ENCODE measurements around the gene PAAF1.

PAAF1 gene

DNA sequence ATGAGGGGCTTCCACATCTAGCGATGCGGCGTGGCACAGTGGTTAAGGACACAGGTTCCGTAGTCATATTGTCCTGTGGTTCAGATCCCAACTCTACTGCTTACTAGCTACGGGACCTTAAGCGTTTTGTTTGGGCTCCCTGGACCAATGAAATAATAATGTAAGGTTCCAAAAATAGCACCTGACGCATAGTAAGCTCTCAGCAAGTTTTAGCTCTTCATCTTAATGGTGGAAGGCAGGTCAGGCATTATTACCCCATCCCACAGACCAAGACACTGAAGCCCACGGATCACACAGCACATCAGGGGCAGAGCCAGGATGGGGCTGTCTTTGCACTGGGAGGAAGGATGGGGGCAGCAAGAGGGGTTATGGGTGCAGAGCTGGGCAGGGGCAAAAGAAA is 87.1 kb downstream of the PAAF1 start:
- in situ Hi-C loops (cut with HindIII; ENCODE audit: low pct_ligation_motif_present, low sequenced_read_pairs) = no loop called here
- no peak overlapping the region for H3K4me3 ChIP-seq (ENCODE audit: low read depth, low read length)
- TF ChIP-seq CTCF (IDR thresholded peaks at IDR 0.05; ENCODE audit: low read depth, low read length, missing control alignments) = no peak

GRCh38 chr11:73965076-73965763 is 88.4 kb downstream of the PAAF1 start:
- Histone ChIP-seq H3K27me3 (replicated peaks) (no peaks in the 10 kb centered on the region), H3K36me3 (replicated peaks) (no peaks in the 10 kb centered on the region), H3K4me3 (ENCODE audit: low read depth, low read length) (no peak overlapping the region), H3K27ac (no peak overlapping the region)
- TF ChIP-seq CTCF (IDR thresholded peaks at IDR 0.05; ENCODE audit: low read depth, low read length, missing control alignments) = no peak
- in situ Hi-C loops (cut with HindIII; ENCODE audit: low pct_ligation_motif_present, low sequenced_read_pairs) = no loop called here
- DNase-seq = no peak

More for the DNA sequence above, 87.1 kb downstream of the PAAF1 start:
- no peak for DNase-seq
- Histone ChIP-seq H3K27ac (no peak overlapping the region), H3K27me3 (replicated peaks) (no peaks in the 10 kb centered on the region), H3K36me3 (replicated peaks) (no peaks in the 10 kb centered on the region)

- no peak overlapping the region for H3K4me3 ChIP-seq (ENCODE audit: low read depth, low read length)
- no peaks in the 10 kb centered on the region for H3K36me3 ChIP-seq (replicated peaks)
- no peak for TF ChIP-seq CTCF (IDR thresholded peaks at IDR 0.05; ENCODE audit: low read depth, low read length, missing control alignments)
- H3K27me3 ChIP-seq (replicated peaks) = no peaks in the 10 kb centered on the region
- DNase-seq = no peak
- in situ Hi-C loops (cut with HindIII; ENCODE audit: low pct_ligation_motif_present, low sequenced_read_pairs) = no loop called here
- H3K27ac ChIP-seq = no peak overlapping the region
Measured at GRCh38 chr11:73965764-73966121, 88.9 kb downstream of the PAAF1 start.

DNA sequence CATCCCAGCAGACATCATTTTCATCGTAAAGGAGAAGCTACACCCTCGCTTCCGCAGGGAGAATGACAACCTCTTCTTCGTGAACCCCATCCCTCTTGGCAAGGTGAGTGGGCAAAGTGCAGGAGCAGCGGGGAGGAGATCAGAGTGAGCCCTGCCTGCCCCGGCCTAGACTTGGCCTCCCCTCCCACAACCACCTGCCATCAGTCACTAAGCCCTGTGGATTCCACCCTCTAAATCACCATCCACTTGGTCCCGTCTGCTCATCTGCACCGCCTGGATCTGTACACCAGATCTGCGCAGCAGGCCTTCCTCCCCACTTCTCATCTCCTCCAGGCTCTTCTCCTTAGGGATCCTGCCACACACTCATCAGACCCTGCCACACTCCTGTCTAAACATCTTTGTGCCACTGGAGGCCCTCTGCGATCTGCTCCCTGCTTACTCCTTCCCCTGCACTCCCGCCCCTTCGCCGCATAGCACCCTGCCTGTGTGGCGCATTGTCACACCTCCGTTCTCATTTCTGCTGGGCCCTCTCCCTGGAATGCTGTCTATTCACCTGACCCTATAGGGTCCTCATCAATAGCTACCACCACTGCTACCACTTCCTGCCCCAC is 91.7 kb downstream of the PAAF1 start:
- no peak for DNase-seq
- in situ Hi-C loops (cut with HindIII; ENCODE audit: low pct_ligation_motif_present, low sequenced_read_pairs) = no loop called here
- H3K36me3 ChIP-seq (replicated peaks) = no peaks in the 10 kb centered on the region
- no peaks in the 10 kb centered on the region for H3K27me3 ChIP-seq (replicated peaks)
- no peak overlapping the region for H3K27ac ChIP-seq
- no peak for TF ChIP-seq CTCF (IDR thresholded peaks at IDR 0.05; ENCODE audit: low read depth, low read length, missing control alignments)
- H3K4me3 ChIP-seq (ENCODE audit: low read depth, low read length) = no peak overlapping the region

DNA sequence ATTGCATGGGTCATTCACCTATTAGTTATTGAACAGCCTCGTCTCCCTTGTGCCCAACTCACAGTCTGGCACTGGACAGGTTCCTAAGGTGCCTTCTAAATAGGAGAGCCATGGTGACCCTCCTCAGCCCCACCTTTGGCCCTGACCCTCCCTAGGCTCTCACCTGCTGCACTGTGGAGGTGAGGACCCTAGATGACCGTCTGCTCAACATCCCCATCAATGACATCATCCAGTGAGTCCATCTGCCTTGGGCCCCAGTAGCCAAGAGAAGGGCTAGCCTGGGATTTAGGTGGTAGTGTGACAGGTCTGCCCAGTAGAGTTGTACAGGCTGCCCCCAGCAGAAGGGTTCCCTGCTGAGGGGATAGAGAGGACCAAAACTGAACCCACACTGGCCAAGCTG is 92.3 kb downstream of the PAAF1 start:
- H3K36me3 ChIP-seq (replicated peaks) = no peaks in the 10 kb centered on the region
- TF ChIP-seq CTCF (IDR thresholded peaks at IDR 0.05; ENCODE audit: low read depth, low read length, missing control alignments) = no peak
- DNase-seq = no peak
- no peak overlapping the region for H3K27ac ChIP-seq
- H3K4me3 ChIP-seq (ENCODE audit: low read depth, low read length) = no peak overlapping the region
- in situ Hi-C loops (cut with HindIII; ENCODE audit: low pct_ligation_motif_present, low sequenced_read_pairs) = no loop called here
- no peaks in the 10 kb centered on the region for H3K27me3 ChIP-seq (replicated peaks)

Measured in brain microvascular endothelial cell (primary cell).